HG02973 (cell line): Measurements from ENCODE around the gene CARD10.

Source experiments
- ATAC-seq: cut with Tn5 transposase; IDR thresholded peaks from one replicate; pipeline ENCODE4 v1.9.1; 2021; ENCODE audit warnings: moderate library complexity; ENCODE audit not compliant: unreplicated experiment

Gene CARD10

GRCh38 chr22:37504964-37505363 lies 14.3 kb downstream of the CARD10 start:
- no peak for ATAC-seq

GRCh38 chr22:37503850-37504249 lies 15.4 kb downstream of the CARD10 start:
- no peak for ATAC-seq

GRCh38 chr22:37503183-37503683 lies 16.0 kb downstream of the CARD10 start:
- ATAC-seq = no peak

GRCh38 chr22:37502342-37503182 lies 16.7 kb downstream of the CARD10 start:
- no peak for ATAC-seq

- no peak for ATAC-seq
These were observed 17.4 kb downstream of the CARD10 start for GRCh38 chr22:37501610-37502341.

- ATAC-seq = no peak
These were observed 18.2 kb downstream of the CARD10 start for GRCh38 chr22:37500745-37501609.

- ATAC-seq = no peak
These were observed 19.2 kb downstream of the CARD10 start for GRCh38 chr22:37499789-37500540.

- no peak for ATAC-seq
These were observed 20.0 kb downstream of the CARD10 start for GRCh38 chr22:37499027-37499707.

GRCh38 chr22:37498289-37498909 lies 20.8 kb downstream of the CARD10 start:
- peak; percentile 48 for ATAC-seq

GRCh38 chr22:37497062-37497599 lies 22.1 kb downstream of the CARD10 start:
- no peak for ATAC-seq

GRCh38 chr22:37496651-37497050 lies 22.6 kb downstream of the CARD10 start:
- ATAC-seq = no peak

- no peak for ATAC-seq
These were observed 25.2 kb downstream of the CARD10 start for GRCh38 chr22:37493979-37494378.

GRCh38 chr22:37492428-37493344 lies 26.5 kb downstream of the CARD10 start:
- no peak for ATAC-seq

- ATAC-seq = no peak
These were observed 27.4 kb downstream of the CARD10 start for GRCh38 chr22:37491559-37492427.

GRCh38 chr22:37491106-37491505 lies 28.1 kb downstream of the CARD10 start:
- ATAC-seq = no peak

- ATAC-seq = no peak
These were observed 29.2 kb downstream of the CARD10 start for GRCh38 chr22:37489983-37490382.
